HG03066 (cell line): ENCODE results near the gene GDF10.

ENCODE experiments used
- ATAC-seq: cut with Tn5 transposase; IDR thresholded peaks from one replicate; pipeline ENCODE4 v1.9.1; 2021; ENCODE audit warnings: low read depth; ENCODE audit not compliant: unreplicated experiment

GDF10 gene

DNA sequence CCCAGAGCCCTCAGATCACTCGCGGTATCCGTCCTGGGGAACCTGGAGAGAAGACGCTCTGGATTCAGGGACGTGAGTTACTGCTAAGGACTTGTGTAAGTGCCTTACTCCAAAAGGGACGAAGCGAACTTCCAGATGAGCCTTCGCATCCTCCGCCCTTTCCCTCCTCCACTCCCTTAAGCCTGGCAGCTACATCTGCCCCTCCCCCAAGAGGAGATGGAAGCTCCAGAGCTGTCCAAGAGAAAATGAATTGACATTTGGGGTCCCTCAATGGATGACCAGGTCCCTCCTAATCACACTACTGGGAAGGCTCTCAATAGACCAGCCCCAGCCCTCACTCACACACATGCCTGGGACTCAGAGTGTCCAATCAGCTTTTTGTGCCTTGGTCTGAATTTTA lies 31.3 kb upstream of the GDF10 start:
- no peak for ATAC-seq

DNA sequence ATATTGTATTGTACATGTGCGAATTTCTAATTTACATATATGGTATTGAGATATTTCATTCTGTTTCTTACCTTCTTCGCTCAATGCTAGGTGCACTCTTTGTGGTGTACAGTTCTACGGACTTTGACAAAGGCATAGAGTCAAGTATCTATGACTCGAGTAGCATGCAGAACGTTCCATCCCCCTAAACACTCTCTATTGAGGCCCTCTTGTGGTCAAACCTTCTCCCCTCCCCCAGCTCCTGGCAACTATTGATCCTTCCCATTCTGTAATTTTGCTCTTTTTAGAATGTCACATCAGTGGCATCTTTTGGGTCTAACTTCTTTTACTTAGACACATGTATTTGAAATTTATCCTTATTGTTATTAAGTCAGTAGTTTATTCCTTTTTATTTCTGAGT lies 30.7 kb upstream of the GDF10 start:
- no peak for ATAC-seq

DNA sequence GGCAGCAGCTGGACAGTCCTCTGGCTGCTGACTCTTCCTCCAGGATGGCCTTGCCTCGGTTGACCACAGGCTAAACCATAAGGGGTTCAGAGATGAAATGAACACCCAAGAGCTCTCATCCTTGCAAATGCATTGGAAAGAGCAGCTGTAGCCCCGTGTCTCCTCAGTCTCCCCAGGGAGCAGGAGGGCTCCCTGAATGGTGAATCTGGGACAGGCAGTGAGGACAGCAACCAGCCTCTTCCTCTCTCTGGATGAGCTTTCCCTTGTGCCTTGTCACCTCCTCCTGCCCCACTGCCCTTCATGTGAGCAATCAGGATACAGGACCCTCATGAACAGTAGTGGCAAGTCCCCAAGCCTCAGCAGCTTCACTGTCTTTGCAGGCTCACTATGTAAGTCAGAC lies 23.9 kb upstream of the GDF10 start:
- ATAC-seq, result no peak

DNA sequence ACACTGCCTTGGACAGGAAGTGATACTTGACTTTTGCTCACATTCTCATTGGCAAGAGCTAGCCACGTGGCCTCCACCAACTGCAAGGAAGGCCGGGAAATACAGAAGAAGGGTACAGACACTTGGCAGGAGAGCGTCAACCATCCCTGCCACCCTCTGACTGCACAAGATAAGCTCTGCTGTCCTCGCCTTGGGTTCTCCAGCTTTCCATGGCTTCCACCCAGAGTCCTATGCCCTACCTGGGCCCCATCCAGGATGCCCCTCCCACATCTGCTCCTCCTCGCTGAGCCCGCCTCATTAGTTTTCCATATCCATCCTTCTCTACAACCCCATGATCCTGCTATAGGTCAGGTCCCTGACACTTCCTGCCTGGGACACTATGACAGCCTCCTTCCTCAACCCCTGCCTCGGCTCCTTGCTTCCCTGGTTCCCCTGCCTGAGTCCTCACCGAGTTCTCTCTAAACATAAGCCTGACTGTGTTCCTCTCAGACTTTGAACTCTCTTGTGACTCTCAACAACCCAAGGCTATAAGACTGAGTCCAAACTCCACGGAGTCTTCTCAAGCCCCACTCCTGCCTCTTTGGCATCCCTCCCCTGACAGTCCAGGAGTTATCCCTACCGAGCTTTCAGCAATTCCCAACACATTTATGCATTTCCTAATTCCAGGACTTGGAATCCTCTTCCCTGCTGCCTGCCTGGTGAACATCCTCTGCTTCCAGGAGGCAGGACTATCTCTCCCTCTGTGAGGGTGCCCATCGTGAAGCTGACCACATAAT lies 23.2 kb upstream of the GDF10 start:
- ATAC-seq, result no peak

DNA sequence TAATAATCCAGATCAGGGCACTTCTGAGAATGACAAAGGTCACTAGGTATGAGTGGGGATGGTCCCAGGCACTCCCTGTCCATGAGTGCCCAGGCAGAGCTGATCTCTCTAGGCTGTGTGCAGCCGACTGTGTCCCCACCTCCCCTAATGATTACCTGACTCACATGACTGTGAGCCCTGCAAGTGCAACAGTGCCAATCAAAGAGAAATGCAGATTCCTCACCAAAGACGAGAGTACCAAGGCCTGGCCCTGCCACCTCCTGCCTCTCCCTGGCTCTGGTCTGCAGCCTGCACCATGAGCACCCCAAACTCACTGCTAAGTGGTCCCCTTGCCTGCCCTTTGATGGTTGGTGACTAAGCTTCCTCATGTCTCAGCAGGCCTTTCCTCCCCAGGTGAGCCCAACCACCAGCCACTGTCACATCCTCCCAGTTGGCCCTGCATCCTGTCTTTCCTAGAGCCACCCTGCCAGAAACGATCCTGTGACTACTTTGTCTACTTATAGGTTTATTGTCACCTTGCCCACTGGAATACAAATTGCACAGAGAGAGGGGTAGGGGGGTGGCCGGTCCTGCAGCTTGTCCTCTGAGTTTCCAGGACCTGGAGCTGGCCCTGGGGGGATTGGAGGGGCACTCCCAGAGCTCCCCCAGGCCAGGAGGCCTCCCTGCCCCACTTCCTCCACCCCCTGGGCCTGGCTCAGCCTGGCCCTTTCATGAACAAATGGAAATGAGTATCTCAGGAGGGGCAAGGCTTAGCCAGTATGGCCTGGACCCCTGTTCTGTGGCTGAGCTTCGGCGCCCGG lies 22.4 kb upstream of the GDF10 start:
- no peak for ATAC-seq

DNA sequence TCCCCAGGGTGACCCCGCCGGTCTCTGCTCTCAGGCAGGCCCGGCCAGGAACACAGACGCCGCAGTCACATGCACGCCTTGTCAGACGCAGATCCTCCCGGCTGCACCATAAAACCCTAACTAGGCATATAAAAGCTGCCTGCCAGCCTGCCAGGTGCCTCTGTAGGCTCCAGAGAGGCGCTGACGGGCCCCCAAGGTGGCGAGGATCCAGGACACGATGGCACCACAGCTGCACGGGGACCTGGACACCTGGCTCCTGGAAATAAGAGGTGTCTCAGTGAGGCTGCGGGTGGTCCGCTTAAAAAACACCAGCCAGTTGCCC lies 21.9 kb upstream of the GDF10 start:
- no peak for ATAC-seq

DNA sequence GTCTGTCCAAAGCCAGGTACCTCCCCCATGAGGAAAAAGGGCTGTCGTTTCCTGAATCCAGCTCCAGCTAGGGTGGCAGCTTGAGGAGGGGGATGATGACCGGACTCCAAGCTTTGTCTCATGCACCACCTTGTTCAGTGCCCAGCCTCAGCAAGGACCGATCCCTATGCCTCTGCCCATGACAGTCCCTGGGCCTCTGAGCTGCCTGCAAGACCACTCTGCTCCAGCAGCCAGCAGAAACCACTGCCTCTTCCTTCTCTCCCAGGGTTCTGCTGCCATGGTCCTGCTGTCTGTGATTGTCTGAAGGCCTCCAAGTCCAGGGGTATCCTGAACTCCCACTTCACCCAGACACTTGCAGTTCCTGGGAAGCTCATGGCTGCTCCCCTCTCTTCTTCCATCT lies 21.3 kb upstream of the GDF10 start:
- no peak for ATAC-seq

DNA sequence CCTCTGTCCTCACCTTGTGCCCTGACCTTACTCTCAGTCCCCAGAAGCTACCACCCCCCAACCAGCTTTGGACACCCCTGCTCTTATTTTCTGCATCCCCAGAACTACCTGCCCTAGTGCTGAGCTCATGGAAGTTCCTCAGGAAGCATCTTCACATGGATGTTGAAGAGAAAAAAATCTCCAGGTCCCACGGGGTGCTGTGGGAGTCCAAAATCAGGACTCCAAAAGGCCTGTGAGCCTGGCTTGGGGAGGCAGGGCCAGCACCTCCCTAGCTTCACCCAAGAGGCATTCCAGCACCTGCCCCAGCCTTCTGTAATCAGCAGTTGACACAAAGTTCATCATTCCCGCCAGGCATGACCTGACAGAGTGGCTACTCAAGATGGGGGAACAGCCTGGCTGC lies 20.7 kb upstream of the GDF10 start:
- ATAC-seq, result no peak

DNA sequence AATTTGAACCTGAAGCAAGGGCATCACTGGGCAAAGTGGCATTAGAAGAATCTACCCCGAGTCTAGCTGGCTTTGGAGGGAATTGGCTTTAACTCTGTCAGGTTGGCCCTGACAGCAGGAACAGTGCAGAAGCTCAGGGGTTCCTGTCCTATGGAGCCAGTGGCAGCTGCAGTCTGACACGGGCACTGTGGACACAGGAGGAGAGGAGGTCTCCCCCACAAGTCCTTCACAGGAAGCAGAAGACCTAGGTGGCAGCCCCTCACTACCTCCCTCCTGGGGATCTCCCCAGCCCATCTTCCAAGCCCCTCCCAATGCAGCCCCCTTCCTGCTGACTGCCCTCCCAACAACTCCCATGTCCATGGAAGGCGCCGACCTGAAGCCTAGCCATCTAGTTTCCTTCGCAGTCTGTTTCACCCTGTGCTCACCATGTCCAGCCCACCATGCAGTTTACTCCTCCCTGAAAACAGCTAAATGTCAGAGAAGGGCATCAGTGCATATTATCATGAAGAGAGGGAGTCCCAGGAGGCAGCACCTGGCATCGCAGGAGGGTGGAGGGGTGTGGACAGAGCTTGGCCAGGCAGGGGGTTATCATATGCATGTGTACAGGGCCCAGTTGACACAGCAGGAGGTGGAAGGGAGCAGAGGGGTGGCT lies 17.9 kb upstream of the GDF10 start:
- ATAC-seq, result no peak

DNA sequence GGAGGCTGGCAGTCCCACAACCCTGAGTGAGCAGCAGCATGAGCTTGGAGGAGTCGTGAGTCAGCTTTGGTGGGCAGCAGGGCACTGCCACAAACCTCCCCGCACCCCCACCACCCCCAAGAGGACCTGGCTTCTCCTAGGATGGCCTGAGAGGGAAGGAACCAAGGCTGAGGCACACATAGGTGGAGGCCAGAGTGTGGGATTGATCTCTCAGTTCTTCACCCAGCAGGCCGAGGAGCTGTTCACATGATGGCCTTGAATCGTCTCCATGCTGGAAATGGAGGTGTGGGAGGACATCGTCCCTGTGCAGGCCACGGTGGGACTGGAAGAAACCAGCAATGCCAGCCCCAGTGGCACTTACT lies 17.4 kb upstream of the GDF10 start:
- no peak for ATAC-seq

DNA sequence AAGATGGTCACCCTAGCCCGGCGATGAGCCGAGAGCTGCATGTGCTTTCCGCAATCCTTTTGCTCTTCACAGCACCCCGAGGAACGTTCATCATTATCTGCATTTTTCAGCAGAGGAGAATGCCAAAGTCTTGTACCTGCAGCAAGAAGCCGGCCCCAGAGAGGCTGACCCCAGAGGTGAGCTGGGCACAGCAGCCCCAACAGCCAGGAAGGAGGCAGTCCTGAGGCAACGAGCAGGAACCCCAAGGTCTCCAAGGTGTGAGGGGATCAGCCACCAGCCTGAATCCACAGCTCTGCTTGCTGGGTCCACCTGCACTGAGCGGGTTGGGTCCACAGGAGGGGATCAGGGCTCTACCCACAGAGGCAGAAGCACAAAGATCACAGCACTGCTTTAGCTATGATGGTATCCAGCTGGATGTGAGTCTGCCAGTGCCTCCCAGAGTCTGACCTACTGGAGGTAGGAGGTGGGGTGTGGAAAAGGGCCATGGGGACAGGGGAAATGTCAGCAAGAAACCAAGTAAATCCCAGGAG lies 16.8 kb upstream of the GDF10 start:
- ATAC-seq, result no peak

DNA sequence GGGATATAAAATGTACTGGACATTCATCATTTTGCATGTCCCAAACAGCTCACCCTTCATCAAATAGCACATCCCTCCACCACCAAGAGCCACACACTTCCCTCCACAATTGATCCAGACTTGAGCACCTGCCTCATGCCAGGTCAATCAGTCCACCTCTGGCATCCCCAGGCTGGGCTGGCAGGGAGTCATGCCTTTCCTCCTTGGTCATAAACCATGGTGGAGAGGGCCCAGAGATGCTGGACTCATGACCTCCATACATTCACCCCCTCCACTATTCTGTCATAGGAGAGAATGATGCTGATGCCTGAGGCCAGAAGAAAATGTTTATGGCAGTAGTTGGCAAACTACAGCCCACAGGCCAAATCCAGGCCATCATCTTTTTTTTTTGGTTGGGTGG lies 16.1 kb upstream of the GDF10 start:
- ATAC-seq, result no peak

DNA sequence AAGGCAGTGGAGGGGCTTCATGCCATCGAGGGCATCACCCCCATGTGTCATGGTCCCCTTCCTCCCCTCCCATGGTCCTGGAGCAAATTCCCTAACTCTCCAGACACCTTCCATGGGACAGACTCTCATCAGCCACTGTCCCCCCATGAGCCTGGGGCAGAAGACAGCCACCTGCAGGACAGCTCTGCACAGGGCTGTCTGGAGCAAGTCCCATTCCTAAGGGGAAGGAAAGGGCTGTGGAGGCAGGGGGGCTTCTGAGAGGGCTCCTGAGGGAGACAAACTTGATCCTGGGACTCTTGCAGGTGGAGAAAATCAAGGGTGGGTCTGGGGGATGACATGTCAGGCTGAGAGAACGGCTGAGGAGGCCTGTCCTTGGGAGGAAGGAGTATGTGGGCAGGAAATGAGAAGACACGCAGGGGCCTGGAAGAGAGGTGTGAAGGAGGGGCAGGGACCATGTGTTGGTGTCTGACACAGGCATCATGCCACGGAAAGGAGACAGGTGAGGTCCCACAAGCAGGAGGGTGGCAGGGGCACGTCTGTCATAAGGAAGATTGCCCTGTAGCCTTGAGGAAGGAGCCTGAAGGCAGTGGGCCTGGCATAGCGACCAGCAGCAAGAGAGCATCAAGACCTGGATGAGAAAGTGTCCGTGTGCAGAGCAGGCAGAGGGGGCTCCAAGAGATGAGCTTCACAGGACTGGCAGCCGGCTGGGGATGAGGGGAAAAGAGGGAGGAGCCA lies 14.4 kb upstream of the GDF10 start:
- no peak for ATAC-seq

DNA sequence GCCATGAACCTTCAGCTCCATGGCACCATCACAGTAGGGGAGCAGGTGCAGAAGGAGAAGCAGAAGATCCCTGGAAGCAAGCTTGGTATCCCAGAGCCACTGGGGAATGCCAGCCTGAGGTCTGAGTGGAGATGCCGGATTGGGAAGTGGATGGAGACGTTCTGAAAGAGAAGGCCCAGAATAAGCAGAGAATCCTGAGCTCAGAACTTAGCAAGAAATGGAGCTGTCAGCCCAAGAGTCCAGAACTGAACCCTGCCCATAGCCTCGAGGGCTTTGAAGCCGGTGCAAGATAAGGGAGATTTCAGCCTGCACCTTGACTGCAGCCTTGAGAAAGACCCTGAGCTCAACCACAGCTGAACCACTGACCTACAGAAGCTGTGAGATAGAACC lies 13.9 kb upstream of the GDF10 start:
- no peak for ATAC-seq

DNA sequence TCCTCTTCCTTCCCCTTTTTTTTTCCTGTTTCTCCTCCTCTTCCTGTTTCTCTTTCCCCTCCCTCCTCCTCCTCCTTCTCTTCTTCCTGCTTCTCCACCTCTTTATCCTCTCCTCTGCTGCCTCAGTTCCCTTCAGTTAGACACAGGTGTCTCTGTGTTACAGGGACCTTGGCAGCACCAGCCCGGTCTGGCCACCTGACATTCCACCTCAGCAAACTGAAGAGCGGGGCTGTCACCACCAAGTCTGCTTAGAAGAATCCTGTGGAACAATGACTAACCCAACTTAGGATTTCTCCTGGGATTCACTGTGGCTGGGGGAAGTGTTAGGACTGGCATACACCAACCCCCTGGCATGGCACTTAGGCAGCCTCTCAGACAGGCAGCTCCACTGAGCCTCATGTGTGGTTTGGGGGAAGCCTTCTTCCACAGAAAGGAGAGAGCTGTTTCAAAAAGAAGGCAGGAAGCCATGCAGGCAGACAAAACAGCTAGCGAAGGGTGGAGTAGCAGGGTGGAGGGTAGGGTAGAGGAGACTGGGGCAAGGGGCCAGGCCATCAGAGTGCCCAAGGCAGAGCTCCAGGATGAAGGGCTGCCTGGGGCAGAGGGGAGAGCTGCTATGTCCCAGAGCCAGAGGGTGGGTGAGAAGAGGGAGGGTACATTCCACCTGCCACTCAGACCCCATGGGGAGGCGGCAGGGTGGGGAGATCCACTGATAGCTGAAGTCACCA lies 13.2 kb upstream of the GDF10 start:
- no peak for ATAC-seq

DNA sequence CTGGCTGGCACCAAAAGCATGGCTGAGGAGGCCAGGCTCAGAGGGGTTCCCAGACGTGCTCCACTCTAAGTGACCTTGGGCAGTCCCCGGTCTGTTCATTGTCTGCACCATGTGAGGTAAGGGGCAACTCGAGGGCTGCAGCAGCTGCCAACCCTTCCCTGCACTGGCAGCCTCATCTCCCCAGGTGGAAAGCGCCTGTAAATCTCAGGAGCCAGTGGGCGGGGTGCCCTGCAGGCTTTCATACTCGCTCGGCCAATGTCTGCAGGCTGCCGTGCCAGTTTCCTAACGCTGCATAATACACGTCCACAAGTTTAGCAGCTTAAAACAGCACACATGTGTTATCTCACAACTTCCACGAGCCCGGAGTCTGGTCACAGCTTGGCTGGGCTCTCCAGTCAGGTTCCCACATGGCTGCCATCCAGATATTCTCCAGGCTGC lies 12.6 kb upstream of the GDF10 start:
- ATAC-seq, result no peak

DNA sequence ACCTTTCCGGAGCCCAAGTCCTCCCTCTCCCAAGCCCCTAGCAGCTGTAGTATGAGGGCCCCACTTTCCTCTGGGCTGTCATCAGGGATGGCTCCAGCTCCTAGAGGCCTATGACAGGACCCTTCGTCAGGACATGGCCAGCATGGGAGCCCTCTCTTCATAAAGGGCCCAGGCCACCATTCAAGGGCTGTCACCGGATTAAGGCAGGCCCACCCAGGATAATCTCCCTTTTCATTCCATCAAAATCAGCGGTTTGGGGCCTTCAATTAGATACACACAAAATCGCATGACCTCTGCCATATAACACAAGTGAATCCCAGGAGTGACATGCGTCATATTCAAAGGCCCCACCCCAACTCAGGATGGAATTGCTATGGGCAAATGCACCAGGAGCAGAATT lies 12.2 kb upstream of the GDF10 start:
- ATAC-seq, result no peak

DNA sequence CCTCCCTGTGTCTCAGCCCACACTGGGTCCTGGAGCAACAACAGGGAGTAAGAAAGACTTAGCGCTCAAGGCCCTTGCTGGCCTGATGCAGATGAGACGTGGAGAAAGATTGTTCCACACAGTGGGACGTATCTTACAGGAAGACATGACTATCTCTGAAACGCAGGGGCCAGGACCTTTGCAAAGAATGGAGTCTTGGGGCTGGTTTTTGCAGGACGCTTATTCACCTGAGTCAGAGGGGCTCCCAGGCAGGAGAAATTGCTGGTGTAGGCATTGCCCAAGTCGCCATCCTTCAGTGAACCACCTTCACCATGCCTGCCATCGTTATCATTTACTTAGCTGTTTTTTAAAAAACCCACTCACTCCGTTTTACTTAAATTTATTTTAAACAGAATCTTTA lies 11.8 kb upstream of the GDF10 start:
- no peak for ATAC-seq

DNA sequence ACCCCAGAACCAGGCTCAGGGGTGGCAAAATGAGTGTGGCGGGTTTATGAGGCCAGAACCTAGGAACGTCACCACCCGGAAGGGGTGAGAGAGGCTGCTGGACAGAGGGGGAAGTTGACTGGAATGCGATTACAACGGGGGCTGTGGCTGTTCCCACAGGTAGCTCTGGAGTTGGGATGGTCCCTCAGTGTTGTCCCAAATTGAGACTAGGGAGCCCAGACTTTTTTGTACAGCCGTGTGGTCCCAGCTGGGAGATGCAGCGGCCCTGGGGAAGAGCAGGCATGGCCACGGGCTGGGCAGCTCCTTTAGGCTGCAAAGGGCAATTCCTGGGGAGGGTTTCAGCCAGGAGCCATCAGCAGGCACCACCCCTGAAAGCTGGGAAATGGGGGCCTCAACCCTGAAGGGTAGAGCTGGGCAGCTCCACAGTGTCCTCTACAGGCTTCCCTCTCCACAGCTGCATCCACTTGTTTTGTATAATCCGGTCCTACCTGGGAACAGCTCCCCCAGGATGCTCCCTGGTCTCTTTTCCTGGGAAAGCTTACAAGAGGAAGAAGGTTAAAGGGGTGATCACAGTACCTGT lies 11.0 kb upstream of the GDF10 start:
- ATAC-seq, result no peak

DNA sequence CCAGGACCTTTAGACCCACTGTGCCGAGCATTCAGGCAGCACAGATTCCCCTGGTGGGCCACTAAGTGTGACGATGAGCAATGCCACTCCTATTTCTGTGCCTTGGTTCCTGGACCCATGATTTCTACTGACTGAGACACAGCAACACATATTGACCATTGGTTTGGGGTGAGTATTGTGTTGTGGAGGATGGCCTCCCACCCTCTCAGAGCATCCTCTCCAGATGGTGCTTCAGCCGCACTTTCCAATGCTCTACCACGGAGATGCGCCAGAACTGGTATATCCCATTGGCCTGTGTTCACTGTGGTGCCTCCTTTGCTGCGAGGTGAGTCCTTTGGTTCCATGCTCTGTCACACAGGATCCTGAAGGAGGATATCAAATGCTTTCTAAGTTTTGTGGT lies 10.1 kb upstream of the GDF10 start:
- no peak for ATAC-seq
